Measurements from ENCODE around the gene TRIM26.

DNA sequence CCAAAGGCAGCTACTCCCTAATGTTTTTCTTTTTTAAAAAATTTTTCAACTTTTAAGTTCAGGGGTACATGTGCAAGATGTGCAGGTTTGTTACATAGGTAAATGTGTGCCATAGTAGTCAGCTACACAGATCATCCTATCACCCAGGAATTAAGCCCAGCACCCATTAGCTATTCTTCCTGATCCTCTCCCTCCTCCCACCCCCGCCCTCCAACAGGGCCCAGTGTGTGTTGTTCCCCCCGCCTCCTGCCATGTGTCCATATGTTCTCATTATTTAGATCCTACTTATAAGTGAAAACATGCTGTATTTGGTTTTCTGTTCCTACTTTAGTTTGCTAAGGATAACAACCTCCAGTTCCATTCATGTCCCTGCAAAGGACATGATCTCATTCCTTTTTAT lies 37.4 kb downstream of the TRIM26 start:
- TF ChIP-seq POLR2A (IDR thresholded peaks at IDR 0.05), result no peak
- TF ChIP-seq, protein P1, sequence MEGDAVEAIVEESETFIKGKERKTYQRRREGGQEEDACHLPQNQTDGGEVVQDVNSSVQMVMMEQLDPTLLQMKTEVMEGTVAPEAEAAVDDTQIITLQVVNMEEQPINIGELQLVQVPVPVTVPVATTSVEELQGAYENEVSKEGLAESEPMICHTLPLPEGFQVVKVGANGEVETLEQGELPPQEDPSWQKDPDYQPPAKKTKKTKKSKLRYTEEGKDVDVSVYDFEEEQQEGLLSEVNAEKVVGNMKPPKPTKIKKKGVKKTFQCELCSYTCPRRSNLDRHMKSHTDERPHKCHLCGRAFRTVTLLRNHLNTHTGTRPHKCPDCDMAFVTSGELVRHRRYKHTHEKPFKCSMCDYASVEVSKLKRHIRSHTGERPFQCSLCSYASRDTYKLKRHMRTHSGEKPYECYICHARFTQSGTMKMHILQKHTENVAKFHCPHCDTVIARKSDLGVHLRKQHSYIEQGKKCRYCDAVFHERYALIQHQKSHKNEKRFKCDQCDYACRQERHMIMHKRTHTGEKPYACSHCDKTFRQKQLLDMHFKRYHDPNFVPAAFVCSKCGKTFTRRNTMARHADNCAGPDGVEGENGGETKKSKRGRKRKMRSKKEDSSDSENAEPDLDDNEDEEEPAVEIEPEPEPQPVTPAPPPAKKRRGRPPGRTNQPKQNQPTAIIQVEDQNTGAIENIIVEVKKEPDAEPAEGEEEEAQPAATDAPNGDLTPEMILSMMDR (IDR thresholded peaks at IDR 0.05), result no peak
